Measurements from ENCODE around the gene PANK3.

- TF ChIP-seq ZBTB33 (IDR thresholded peaks at IDR 0.05) = no peak
- TF ChIP-seq CTCF (IDR thresholded peaks at IDR 0.05; ENCODE audit: low read depth, low read length, missing input control) = no peak
- TF ChIP-seq EGR1 (IDR thresholded peaks at IDR 0.05; ENCODE audit: low read depth in 2 of 2) = no peak
- no peak for TF ChIP-seq REST (IDR thresholded peaks at IDR 0.05)
- TF ChIP-seq JUND (IDR thresholded peaks at IDR 0.05) = no peak
- no peak for TF ChIP-seq MAX (IDR thresholded peaks at IDR 0.05)
- no peak for TF ChIP-seq RAD21 (IDR thresholded peaks at IDR 0.05)
- no peak for TF ChIP-seq ATF3 (IDR thresholded peaks at IDR 0.05)
These were observed 29.2 kb upstream of the PANK3 start for GRCh38 chr5:168608386-168608785.

Measured in liver (tissue), 3 donors.